Nephron progenitor cell (in vitro differentiated cells): ENCODE results near the gene C10orf53.
A peak's percentile ranks its signal among the peaks of the same experiment; 100 is the strongest.

Source experiments
- DNase-seq: peaks from one replicate; pipeline ENCODE4 v3.0.0; 2021
- H3K27ac Mint-ChIP-seq: 2 replicates; pipeline ENCODE4 v1.8.0; 2021; ENCODE audit warnings: mild to moderate bottlenecking, moderate library complexity, mixed read lengths
- H3K27me3 Mint-ChIP-seq: 2 replicates; pipeline ENCODE4 v1.8.0; 2021; ENCODE audit warnings: mild to moderate bottlenecking, low read depth, mixed read lengths; ENCODE audit not compliant: poor library complexity
- H3K36me3 Mint-ChIP-seq: 2 replicates; pipeline ENCODE4 v1.8.0; 2021; ENCODE audit warnings: low read depth, mixed read lengths
- H3K4me1 Mint-ChIP-seq: 2 replicates; pipeline ENCODE4 v1.8.0; 2021; ENCODE audit warnings: mixed read lengths
- H3K4me3 Mint-ChIP-seq: 2 replicates; pipeline ENCODE4 v1.8.0; 2021; ENCODE audit warnings: mild to moderate bottlenecking, moderate library complexity, mixed read lengths
- H3K9me3 Mint-ChIP-seq: 2 replicates; pipeline ENCODE4 v1.8.0; 2021; ENCODE audit warnings: mild to moderate bottlenecking, moderate library complexity, mixed read lengths
- TF ChIP-seq, protein P1 (sequence below): fragments of 200-600 bp; sonication (generic); IDR thresholded peaks from 2 replicates; pipeline ENCODE4 v1.5.0; 2021; ENCODE audit warnings: antibody characterized with exemption

The C10orf53 gene, protein sequence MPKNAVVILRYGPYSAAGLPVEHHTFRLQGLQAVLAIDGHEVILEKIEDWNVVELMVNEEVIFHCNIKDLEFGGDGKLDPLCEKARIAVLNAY

DNA sequence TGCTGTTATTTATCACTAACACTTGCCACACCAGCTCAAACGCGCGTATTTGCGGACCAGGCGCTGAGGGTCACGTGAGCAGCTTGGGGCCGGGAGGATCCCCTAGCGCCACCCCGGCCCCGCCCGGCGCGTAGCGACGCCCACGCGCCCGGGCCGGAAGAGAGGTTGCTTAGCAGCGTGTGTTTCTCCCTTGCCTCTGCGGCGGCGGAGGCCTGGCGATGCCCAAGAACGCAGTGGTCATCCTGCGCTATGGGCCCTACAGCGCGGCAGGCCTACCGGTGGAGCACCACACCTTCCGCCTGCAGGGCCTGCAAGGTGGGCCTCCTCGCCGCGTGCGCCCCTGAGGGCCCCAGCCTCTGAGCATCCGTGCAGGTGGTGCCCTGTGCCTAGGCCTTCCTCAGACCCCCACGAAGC, at the start of gene C10orf53:
C10orf53 (plus strand) TSS at position 172 of the 414 bp plus-strand sequence; CDS start at position 219, 47 bp downstream.
- no peak within 1 kb of the TSS for H3K27ac Mint-ChIP-seq
- TF ChIP-seq, protein P1, sequence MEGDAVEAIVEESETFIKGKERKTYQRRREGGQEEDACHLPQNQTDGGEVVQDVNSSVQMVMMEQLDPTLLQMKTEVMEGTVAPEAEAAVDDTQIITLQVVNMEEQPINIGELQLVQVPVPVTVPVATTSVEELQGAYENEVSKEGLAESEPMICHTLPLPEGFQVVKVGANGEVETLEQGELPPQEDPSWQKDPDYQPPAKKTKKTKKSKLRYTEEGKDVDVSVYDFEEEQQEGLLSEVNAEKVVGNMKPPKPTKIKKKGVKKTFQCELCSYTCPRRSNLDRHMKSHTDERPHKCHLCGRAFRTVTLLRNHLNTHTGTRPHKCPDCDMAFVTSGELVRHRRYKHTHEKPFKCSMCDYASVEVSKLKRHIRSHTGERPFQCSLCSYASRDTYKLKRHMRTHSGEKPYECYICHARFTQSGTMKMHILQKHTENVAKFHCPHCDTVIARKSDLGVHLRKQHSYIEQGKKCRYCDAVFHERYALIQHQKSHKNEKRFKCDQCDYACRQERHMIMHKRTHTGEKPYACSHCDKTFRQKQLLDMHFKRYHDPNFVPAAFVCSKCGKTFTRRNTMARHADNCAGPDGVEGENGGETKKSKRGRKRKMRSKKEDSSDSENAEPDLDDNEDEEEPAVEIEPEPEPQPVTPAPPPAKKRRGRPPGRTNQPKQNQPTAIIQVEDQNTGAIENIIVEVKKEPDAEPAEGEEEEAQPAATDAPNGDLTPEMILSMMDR, result no peak
- H3K36me3 Mint-ChIP-seq, result no peaks in the 10 kb centered on the region
- peak within 1 kb of the TSS; percentile 76 for H3K4me3 Mint-ChIP-seq
- peak; percentile 84 for DNase-seq
- H3K9me3 Mint-ChIP-seq, result peaks cover 41% of the 10 kb centered on the region
- peaks cover 12% of the 10 kb centered on the region for H3K4me1 Mint-ChIP-seq
- H3K27me3 Mint-ChIP-seq, result peaks cover 86% of the 10 kb centered on the region

DNA sequence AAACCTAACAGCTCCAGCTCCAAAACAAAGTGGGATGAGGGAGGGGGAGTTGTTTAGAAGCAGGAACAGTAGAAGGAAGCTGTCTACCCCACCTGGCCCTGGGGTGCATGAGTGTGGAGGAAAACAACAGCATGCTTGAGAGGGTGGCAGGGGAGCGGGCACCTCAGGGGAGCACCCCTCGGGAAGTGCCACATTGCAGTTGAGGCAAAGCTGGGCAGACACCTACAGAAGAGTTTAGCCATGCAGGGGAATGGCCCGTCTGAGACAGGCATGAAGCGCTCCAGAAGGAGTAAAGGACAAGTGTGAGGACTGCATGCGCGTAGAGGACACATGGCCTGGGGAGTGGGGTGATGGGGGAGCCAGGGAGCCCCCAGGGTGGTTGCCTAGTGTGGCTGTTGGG, 47.5 kb upstream of the C10orf53 start:
- no peaks in the 10 kb centered on the region for H3K36me3 Mint-ChIP-seq
- peaks cover 41% of the 10 kb centered on the region for H3K27me3 Mint-ChIP-seq
- no peak for DNase-seq
- H3K9me3 Mint-ChIP-seq, result no peaks in the 10 kb centered on the region
- H3K27ac Mint-ChIP-seq, result no peak overlapping the region
- no peaks in the 10 kb centered on the region for H3K4me1 Mint-ChIP-seq
- TF ChIP-seq, protein P1, result no peak
- H3K4me3 Mint-ChIP-seq, result no peak overlapping the region

DNA sequence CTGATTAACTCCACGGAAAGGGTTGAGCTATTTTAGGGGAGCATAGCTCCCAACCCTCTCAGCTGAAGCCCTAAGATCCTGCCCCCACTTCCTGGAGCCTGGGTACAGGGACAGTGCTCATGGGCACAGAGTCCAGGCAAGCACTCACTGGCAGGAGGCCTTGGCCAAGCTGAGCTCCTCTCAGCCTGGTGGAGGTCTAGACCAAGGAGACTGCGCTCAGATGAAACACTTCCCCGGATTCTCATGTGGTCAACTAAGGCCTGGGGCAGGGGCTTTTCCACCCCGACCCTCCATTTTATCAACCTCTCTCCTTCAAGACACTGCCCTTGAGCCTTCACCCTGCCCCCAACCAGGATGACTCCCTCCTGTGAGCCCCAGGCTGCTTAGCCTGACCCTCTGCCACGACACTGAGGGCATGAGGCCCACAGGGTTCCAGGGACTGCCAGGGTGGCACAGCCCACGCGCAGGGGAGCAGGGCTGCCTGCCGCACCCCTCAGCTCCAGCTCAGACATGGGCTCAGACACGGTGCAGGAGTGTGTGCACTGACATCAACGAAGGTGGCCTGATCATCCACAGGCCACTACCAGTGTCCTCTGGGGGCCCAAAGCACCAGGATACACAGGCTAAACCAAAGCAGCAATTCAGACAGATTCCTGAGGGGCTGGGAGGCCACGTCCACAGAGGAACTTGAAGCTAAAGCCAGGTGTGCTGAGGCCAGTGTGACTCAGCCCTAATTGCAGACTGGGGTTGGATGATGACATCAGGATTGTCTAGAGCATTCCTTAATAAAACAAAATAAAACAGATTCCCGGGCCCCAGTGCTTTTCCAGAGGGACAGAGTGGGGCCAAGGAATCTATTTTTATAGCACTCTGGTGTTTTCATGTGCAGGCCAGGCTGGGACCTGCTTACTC, 46.8 kb upstream of the C10orf53 start:
- H3K4me1 Mint-ChIP-seq, result no peaks in the 10 kb centered on the region
- no peaks in the 10 kb centered on the region for H3K9me3 Mint-ChIP-seq
- no peak for DNase-seq
- H3K4me3 Mint-ChIP-seq, result no peak overlapping the region
- no peak overlapping the region for H3K27ac Mint-ChIP-seq
- no peaks in the 10 kb centered on the region for H3K36me3 Mint-ChIP-seq
- H3K27me3 Mint-ChIP-seq, result peaks cover 44% of the 10 kb centered on the region
- TF ChIP-seq, protein P1, result no peak

DNA sequence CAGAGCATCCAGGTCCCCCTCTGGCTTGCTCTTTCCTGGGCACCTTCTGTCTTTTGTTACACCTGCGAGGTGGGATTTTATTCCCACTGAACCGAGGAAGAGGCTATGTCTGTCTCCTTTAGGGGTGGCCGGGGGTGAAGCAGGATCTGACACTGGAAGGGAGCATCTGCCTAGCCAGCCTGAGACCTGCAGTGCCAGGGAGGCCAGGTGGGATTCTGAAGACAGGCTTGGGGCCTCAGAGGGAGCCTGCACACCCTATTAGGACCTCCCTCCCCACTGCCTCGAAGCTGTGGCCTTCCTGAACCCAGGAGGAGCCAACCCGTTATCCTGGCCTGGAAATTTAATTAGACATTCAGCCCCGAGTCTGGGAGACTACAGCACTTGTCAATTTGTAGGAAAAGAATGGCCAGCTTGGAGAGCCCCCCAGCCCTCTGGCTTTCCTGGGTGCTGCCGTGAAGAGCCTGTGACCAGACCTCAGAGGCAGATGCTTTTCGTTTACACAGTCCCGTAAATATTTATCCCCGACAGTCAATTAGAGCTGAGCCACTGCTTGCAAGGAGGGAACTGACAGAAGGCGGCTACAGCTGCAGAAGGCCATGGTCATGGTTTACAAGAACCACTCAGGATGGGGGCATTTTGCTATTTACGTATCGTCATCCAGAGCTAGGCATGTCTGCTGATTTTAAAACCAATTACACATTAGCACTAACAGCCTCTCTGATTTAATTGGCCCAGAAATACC, 46.0 kb upstream of the C10orf53 start:
- Mint-ChIP-seq H3K36me3 (no peaks in the 10 kb centered on the region), H3K9me3 (no peaks in the 10 kb centered on the region), H3K27me3 (peaks cover 47% of the 10 kb centered on the region), H3K4me3 (no peak overlapping the region), H3K27ac (no peak overlapping the region), H3K4me1 (no peaks in the 10 kb centered on the region)
- TF ChIP-seq, protein P1, result no peak
- no peak for DNase-seq

DNA sequence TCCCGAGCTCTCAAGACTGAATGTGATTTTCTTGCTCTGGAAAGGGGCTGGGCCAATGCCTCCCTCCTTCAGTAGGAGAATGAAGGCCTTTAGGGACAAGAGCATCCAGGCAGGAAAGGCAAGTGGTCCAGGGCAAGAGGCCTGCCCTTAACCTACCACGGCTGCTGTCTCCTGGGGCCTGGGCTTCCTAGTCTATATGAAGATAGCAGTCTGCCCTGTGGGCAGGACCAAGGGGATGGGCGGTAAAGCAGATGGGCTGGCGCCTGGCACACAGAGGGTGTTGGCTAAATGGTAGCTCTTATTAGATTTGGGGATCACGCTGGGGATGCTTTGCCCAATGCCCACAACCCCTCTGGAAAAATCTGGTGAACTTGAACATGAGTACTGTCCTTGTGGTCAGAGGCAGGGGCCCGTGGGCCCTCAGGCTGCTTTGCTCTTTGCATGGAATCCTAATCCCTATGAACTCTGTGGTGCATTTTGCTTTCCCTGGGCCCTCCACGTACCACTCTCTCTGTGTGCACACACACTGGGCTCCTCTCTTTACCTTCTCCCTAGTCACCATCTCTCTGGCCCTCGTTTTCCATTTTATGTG, 45.3 kb upstream of the C10orf53 start:
- Mint-ChIP-seq H3K4me1 (no peaks in the 10 kb centered on the region), H3K27me3 (peaks cover 53% of the 10 kb centered on the region), H3K4me3 (no peak overlapping the region), H3K9me3 (no peaks in the 10 kb centered on the region), H3K27ac (no peak overlapping the region), H3K36me3 (no peaks in the 10 kb centered on the region)
- TF ChIP-seq, protein P1, result no peak
- DNase-seq, result no peak
